GM19035 (cell line): ENCODE measurements around the gene DDX10.
"Not testable (repeated sequence)": the region's sequence is repeated elsewhere in the genome, so short reads cannot be mapped to it uniquely, and the experiment has no call there.

Source experiments
- ATAC-seq: cut with Tn5 transposase; IDR thresholded peaks from one replicate; pipeline ENCODE4 v1.9.1; 2021; ENCODE audit not compliant: unreplicated experiment

DDX10 gene

DNA sequence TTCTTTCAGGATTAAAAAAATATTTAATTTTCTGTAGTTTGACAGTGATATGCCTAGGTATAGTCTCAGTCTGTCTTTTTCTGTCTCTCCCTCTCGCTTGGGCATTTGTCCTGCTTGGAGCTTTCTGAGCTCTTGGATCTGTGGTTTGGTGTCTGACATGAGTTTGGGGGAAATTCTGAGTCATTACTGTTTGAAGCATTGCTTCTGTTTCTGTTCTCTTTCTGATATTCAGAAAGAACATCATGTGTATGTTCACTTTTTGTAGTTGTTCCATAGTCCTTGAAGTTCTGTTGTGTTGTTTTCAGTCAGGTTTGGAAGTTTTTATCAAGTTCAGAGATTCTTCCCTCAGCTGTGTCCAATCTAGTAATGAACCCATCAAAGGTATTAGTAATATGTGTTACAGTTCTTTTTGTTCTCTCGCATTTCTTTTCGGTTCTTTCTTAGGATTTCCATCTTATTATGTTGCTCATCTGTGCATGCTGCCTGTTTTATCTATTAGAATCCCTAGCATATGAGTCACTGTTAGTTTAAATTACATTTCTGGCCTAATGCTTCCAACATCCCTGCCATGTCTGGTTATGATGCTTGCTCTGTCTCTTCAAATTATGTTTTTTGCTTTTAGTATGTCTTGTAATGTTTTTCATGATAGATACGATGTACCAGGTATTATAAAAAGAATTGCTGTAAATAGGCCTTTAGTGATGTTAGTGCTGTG lies 48.4 kb downstream of the DDX10 start:
- peak; percentile 65 for ATAC-seq

DNA sequence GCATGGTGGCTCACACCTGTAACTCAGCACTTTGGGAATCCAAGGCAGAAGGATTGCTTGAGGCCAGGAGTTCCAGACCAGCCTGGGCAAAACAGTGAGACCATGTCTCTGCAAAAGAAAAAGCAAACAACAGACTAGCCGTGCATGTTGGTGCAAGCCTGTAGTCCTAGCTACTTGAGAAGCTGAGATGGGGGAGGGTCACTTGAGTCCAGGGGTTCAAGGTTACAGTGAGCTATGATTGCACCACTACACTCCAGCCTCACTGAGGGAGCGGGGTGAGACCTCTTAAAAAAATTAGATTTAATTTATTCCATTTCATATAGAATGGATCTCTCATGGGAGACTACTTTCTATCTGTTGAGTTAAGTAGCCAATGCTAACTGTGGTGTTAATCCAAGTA lies 50.4 kb downstream of the DDX10 start:
- no peak for ATAC-seq

DNA sequence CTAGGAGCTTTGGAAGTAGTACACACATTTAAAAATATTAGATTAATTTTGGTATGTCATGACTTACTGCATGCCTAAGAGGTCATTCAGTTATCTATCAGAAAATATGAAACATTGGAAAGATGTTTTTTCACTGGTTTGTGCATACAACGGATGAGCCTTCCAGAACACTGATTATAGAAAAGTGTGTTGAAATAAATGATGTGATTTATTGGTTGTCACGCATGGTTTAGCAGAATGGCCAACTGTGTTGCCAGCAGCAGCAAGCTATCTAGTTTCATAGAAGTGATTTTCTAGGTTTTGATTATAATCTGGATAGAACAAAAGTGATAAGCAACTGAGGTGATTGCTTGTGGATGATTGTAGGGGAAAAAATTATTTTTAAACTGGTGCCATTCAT lies 53.6 kb downstream of the DDX10 start:
- ATAC-seq = no peak

DNA sequence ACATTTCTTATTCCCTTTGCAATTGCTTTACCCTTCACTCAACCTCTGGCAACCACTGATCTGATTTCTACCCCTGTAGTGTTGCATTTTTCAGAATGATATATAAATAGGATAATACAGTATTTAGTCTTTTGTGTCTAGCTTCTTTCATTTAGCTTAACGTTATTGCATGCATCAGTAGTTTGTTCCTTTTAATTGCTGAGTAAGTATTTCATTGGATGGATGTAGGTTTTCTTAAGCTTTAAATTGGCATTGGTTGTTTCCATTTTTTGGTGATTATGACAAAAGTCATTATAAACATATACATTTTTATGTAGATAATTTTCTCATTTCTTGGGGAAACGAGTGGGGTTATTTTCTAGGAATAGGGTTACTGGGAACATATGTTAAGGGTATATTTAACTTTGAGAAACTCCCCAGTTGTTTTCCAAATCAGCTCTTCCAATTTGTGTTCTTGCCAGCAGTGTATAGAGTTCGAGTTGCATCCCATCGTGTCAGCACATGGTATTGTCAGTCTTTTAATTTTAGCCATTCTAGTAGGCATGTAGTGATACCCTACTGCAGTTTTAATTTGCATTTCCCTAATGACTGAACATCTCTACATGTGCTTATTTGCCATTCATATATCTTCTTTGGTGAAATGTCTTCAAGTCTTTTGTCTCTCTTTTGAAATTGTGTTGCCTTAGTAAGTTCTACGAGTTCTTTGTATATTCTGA lies 60.3 kb downstream of the DDX10 start:
- ATAC-seq = no peak

DNA sequence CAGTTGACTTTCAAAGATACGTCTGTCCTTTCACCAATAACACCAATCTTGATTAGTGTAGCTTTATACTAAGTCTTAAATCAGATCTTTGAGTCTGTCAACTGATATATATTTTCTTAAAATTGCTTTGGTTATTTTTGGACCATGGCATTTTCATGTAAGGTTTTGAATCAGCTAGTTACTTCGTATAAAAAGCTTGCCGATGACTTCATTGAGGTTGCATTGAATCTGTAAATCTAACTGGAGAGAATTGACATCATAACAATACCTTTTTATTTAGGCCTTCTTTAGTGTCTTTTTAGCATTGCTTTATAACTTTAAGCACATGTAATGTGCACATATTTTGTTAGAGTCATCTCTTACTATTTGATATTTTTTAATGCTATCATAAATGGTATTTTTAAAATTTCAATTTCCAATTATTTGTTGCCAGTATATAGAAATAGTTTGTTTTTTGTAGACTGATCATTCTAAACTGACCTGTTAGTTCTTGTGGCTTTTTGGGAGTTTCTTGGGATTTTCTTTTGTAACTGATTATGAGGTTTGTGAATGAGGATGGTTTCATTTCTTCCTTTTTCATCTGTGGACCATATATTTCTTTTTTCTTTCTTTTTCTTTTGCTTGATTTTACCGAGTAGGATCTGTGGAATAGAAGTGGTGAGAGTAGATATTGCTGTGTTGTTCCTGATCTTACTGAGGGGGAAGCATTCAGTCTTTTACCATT lies 61.4 kb downstream of the DDX10 start:
- ATAC-seq = no peak

DNA sequence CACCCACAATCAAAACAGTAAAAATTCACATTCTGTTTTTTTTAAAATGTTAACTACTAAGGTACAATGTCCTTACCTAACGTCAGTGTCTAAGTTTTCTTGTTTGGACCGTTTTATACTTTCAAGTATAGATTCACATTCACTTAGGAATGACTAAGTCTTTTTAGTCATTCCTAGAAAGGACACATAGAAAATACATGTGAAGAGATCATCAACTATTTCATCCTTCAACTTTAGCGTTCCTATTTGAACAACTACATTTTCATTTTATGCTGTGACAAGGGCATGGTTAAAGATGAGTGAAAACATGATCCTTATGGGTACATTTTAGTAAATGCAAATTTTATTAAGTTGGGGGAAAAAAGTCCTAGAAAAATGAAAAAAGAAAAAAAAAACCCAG lies 62.8 kb downstream of the DDX10 start:
- peak; percentile 36 for ATAC-seq

DNA sequence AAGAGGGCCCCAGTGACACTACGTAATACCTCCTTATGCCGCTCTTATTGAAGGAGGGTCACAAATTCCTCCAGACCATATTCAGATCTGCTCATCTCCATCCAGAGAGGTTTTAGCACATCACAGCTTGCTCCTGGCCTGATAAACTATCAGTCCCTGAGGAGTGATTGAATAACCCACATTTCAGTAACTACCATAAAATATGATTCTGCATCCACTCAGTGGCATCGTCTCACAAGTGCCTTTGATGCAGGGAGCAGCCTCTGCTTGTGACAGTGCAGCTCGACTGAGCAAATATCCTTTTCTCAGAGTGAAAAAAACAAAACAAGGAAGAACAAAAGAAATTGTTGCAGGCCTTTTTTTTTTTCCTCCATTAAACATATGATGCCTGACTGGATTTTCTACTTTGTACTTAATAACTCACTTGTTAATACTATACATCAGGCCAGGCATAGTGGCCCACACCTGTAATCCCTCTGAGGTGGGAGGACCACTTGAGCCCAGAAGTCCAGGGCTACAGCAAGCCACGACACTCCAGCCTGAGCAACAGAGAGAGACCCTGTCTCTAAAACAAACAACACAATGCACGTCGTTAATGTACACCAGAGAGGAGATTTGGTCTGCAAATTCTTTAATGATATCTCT lies 64.5 kb downstream of the DDX10 start:
- ATAC-seq = no peak

DNA sequence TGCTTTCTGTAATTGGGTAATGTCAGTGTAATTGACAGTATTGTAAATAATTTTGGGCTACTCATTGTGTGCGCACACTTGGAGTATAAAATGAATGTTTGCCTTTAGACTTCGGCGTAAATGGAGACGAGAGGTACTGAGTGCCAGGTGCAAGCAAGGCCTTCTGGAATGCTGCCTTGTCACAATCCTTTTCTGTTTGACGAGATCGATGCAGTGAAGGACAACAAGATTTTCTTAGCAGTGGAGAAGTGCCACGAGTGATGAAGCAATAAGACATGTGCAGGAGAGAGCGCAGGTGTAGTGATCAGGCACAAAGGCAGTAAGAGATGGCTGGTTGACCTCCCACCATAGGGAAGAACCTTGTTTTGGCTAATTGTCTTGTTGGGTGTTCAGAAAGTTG lies 67.5 kb downstream of the DDX10 start:
- no peak for ATAC-seq

DNA sequence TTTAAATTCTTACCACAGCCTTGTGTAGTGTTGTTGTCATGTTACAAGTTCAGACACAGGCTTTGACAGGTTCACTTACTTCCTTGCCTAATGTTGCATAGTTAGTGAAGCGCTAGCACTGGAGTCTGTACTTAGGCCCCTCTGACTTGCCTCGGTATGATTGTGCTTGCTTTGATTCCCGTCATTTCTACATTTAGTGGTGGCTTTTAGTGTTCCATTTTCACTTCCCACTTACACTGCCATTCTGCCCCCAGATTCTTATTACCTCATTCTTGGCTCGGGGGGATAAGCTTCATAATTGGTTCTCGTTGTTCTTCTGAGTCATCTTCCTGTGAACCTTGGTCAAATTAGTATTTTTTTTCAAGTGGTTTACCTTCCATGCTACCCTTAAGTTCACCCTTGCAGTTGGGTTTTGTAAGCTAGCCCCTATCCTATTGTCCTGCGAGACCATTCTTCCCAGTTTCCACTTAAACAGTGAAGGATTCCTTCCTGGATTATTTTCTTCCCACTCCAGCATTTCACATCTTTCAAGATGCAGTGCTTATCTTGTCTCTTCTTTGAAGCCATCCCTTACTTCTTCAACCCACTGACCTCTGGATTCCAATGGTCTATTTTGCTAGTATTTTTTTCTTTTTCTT lies 68.7 kb downstream of the DDX10 start:
- peak; percentile 85 for ATAC-seq

DNA sequence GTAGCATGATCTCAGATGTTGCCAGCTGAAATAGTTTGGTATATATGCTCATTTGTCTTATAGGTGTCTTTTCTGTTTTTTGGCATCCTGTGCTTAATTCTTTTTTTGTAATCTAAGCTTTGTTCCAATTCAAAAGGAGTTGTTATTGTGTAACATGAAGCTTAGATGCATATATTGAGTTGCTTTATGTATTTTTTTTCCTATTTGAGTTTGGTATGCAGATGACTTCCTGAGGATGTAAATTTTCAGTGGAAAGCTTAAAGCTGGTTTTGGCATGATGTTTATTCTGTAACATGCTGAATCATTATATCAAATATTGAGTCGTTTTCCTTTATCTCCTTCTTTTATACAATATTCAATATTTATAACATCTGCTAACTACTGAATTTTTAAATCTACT lies 69.4 kb downstream of the DDX10 start:
- ATAC-seq = no peak

DNA sequence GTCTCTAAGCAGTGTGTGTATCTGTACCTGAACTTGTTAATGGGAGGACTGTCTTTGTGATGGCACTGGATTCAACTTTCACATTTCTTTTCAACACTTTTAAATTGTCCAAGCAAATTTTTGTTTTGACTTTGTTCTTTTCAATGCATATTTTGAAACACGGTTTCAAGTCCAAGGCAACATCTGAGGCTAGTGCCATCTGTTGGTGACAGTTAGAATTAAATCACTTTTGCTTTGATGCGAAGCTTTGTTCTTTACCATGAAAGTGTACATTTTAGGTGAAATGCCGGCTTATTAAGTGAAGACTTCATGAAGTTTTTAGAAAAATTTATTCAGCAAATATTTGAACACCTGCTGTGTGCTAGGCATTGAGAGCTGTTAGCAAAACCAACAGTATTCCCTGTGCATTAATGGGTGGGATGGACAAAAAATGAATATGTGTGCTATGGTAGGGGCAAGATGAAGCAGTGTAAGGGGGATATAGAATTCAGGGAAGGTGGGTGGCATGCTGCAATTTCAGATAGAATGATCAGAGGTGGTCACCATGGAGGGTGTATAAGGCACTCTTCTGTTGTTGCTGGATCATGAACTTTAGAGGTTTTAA lies 70.2 kb downstream of the DDX10 start:
- peak; percentile 36 for ATAC-seq

DNA sequence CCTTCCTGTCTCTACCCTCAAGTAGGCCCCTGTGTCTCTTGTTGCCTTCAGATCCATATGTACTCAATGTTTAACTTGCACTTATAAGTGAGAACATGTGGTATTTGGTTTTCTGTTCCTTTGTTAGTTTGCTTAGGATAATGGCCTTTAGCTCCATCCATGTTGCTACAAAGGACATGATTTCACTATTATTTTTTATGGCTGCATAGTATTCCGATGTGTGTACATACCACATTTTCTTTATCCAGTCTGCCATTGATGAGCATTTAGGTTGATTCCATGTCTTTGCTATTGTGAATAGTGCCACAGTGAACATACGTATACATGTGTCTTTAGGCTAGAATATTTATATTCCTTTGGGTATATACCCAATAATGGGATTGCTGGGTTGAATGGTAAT lies 75.3 kb downstream of the DDX10 start:
- ATAC-seq = not testable (repeated sequence)

DNA sequence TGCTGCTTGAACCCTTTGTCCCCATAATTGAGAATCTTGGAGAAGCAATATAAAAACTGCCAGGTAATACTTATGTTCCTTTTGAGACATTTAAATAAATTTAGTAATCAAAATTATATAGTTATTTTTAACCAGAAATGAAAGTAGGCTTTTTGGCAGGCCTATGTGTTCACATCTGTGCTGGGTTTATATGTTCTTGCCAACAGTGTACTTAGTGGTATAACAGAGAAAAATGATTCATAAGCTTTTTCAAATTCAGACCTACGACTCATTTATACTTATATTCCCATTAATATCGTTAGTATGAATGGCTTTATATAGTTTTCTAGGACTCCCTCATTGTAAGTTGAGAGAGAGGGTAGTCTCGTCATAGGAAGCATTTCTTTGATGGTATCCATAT lies 79.0 kb downstream of the DDX10 start:
- no peak for ATAC-seq

DNA sequence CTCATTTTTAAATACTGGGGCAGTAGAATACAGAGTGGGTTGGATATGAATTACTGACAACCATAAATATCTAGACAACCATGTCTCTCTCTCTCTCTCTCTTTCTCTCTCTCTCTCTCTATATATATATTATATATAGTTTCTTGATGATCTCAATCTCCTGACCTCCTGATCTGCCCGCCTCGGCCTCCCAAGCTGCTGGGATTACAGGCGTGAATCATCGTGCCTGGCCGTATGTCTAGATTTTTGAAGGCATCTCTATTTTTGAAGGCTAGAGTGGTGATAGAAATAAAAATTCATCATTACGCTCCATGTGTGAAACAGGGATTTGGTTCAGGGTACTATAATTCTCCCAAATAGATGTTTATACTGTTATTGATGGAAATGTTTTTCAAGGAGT lies 84.1 kb downstream of the DDX10 start:
- ATAC-seq = no peak

DNA sequence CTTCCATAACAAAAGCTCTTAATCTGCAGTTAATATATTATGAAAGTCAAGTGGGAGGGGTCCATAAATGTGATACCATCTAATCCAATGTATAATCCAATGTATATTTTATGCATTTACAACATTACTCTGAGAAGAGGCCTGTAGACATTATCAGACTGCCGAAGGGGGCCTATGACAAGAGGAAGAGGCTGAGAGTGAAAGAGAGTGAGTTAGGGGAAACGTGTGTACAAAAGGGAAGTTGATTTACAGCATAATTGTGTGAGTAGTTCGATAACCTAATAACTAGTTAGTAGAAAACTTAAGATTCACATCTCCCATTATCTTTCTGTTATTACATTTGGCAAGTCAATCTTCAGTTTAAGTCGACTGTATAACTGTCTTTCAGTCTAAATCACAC lies 86.6 kb downstream of the DDX10 start:
- no peak for ATAC-seq

DNA sequence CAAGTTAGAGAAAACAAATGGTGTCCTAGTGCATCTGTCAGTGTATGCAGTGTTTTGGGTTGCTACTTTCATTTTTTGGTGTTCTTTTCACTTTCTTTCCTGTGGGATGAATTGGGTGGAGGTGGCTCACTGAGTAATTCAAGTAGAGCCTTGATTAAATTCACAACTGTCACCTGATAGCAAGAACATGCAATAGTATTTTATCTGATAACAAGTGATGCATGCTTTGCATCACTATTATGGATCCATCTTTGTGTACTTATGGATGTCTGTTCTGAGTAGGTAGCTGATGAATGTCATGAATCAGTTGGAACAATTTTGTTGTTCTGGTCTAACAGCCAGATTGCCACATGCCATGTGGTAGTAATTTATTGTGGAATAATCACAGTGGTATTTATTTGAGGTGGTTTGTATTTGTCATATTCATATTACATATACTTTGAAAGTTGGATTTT lies 87.5 kb downstream of the DDX10 start:
- no peak for ATAC-seq

DNA sequence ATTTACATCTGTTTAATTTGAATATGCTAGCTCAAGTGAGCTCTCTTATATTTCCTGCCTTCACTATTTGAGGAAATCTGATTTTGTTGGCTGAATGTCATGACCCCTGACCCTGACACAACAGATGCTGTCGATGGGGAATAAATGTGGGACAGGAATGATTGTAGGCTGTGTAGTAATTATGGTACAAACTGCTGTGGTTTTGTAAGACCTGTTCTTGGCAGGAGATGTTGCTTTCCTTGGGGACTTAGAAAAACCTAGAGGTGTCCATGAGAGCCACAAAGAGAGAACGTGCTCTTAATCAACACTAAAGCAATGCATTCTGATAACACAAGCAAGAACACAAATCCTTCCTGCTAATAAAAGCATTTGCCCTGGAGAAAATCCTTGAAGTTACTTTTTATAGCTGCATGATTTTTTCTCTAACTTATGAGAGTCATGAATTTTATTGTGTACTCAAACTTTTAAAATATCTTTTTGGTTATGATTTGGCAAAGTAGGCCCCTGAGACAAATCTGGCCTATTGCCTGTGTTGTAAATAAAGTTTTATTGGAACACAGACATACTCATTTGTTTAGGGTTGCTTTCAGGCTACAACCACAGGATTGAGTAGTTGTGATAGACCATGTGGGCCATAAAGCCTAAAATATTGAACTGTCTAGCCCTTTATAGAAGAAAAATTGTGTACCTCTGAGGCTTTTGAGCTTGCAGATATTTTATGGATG lies 90.2 kb downstream of the DDX10 start:
- ATAC-seq = no peak

DNA sequence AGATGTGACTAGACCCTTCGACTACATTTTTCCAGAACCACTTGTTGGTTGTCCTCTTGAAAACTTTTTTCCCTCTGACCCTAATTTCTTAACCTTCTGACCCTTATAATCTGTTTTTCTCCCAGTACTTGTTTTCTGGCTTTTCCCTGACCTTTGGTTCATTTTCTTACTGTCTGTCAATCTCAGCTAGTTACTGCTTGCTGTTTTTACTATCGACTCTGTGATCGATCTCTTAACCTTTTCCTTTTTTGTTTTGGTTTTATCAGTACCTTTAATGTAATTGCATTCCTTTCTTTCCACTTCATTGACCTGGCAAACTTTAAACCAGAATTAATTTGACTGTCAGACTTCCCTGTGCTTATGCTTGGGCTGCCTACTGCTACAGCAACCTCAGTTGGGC lies 92.8 kb downstream of the DDX10 start:
- no peak for ATAC-seq

DNA sequence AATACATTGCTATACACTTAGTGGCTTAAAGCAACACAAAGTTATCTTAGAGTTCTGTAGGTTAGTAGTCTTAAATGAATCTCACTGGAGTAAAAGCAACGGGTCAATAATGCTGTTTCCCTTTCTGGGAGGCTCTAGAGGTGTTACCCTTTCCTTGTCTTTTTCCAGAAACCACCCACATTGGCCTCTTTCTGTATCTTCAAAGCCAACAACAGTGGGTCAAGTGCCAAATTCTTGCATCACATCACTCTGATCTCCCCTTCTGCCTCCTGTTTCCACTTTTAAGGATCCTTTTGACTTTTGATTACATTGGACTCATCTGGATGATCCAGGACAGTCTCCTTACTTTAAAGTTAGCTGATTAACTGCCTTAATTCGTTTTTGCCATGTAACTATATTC lies 93.6 kb downstream of the DDX10 start:
- ATAC-seq = no peak

DNA sequence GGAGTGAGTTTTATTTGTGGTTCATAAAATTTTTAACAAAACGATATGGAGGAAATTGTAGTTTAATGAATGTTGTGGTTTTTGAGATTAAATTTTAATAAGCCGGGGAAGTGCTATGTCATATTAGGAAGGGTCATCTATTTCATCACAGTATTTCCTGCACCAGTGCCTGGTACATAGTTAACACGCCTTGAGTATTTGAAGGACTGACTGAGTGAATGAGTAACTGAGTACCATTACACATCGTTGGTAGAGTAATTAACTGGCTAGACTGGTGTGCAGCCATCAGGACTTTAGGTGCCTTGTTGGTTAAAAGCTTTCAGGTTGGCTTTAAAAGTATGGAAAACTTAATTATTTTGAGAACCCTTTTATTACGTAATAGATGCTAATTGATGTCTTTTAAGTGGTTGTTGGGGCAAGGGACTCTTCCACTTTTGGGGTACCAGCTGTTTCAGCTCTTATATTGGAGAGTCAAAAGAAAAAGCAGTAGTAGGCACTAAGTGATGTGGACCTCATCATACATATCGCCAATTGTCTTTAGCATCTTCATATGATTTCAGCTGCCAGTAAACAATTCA lies 101.8 kb downstream of the DDX10 start:
- no peak for ATAC-seq
